ENCODE measurements around the gene HLTF.
"Not testable (repeated sequence)": the region's sequence is repeated elsewhere in the genome, so short reads cannot be mapped to it uniquely, and the experiment has no call there.

HLTF gene

GRCh38 chr3:148992027-148992634 lies 94.2 kb downstream of the HLTF start:
- no peak for TF ChIP-seq LEF1 (IDR thresholded peaks at IDR 0.05; ENCODE audit: borderline replicate concordance)
- TF ChIP-seq ARNT (IDR thresholded peaks at IDR 0.05) = no peak
- TF ChIP-seq L3MBTL2 (conservative IDR thresholded peaks at IDR 0.05) = no peak
- TF ChIP-seq ZNF384 (IDR thresholded peaks at IDR 0.05) = no peak
- no peak for TF ChIP-seq FOXM1 (IDR thresholded peaks at IDR 0.05; ENCODE audit: borderline replicate concordance)
- TF ChIP-seq NFRKB (IDR thresholded peaks at IDR 0.05) = no peak
- no peak for TF ChIP-seq PKNOX1 (IDR thresholded peaks at IDR 0.05)
- TF ChIP-seq FOXK2 (IDR thresholded peaks at IDR 0.05) = no peak
- no peak for TF ChIP-seq BHLHE40 (IDR thresholded peaks at IDR 0.05; ENCODE audit: borderline replicate concordance)
- no peak; the same call in 1 of the 2 replicates for TF ChIP-seq ELF4 (IDR thresholded peaks at IDR 0.05)
- TF ChIP-seq SP1 (IDR thresholded peaks at IDR 0.05) = no peak
- no peak for TF ChIP-seq SUZ12 (IDR thresholded peaks at IDR 0.05)
- no peak for TF ChIP-seq TARDBP (IDR thresholded peaks at IDR 0.05)
- no peak for TF ChIP-seq FOXA1 (IDR thresholded peaks at IDR 0.05)
- TF ChIP-seq HDGF (IDR thresholded peaks at IDR 0.05; ENCODE audit: borderline replicate concordance) = no peak
- TF ChIP-seq CTBP1 (IDR thresholded peaks at IDR 0.05; ENCODE audit: borderline replicate concordance) = no peak
- ChIA-PET CTCF (no interaction called here), POLR2A (interaction anchor here (1.0 to 1.1 kb wide), 2 partner anchors 18 to 26 kb away, joined by 3 to 4 read pairs; no protein-coding TSS in a partner anchor)
- DNase-seq (ENCODE audit: extremely low spot score) = peak; percentile 50

- DNase-seq (ENCODE audit: extremely low spot score) = peak; percentile 87
- TF ChIP-seq NFRKB (IDR thresholded peaks at IDR 0.05) = no peak
- TF ChIP-seq CTBP1 (IDR thresholded peaks at IDR 0.05; ENCODE audit: borderline replicate concordance) = peak; percentile 31; the same call in 1 of the 2 replicates
- ChIA-PET CTCF (no interaction called here), POLR2A (interaction anchor here (1.1 kb wide), 1 partner anchor 18 kb away, joined by 3 read pairs; no protein-coding TSS in a partner anchor)
Measured at GRCh38 chr3:148991219-148992026, 94.9 kb downstream of the HLTF start, which contains the start of gene GYG1. Gene GYG1, plus strand, starts transcription at chr3:148991540. Its CDS starts 101 bp downstream, at chr3:148991641.

GRCh38 chr3:148990236-148990635 lies 96.1 kb downstream of the HLTF start:
- no peak for DNase-seq (ENCODE audit: extremely low spot score)
- TF ChIP-seq LEF1 (IDR thresholded peaks at IDR 0.05; ENCODE audit: borderline replicate concordance) (no peak), FOXA1 (IDR thresholded peaks at IDR 0.05) (no peak), BHLHE40 (IDR thresholded peaks at IDR 0.05; ENCODE audit: borderline replicate concordance) (no peak), CTBP1 (IDR thresholded peaks at IDR 0.05; ENCODE audit: borderline replicate concordance) (no peak), FOXK2 (IDR thresholded peaks at IDR 0.05) (no peak), ELF4 (IDR thresholded peaks at IDR 0.05) (no peak), PKNOX1 (IDR thresholded peaks at IDR 0.05) (no peak), NFRKB (IDR thresholded peaks at IDR 0.05) (no peak), SUZ12 (IDR thresholded peaks at IDR 0.05) (no peak), FOXM1 (IDR thresholded peaks at IDR 0.05; ENCODE audit: borderline replicate concordance) (no peak), ARNT (IDR thresholded peaks at IDR 0.05) (no peak), L3MBTL2 (conservative IDR thresholded peaks at IDR 0.05) (no peak), TARDBP (IDR thresholded peaks at IDR 0.05) (no peak), SP1 (IDR thresholded peaks at IDR 0.05) (no peak), ZNF384 (IDR thresholded peaks at IDR 0.05) (no peak)
- POLR2A ChIA-PET = interaction anchor here (1.2 kb wide), 1 partner anchor 34 kb away, joined by 4 read pairs; no protein-coding TSS in a partner anchor
- CTCF ChIA-PET = interaction anchor here (0.6 kb wide), 1 partner anchor 36 kb away, joined by 3 read pairs; no protein-coding TSS in a partner anchor

GRCh38 chr3:148987551-148987950 lies 98.8 kb downstream of the HLTF start:
- DNase-seq (ENCODE audit: extremely low spot score); POLR2A ChIA-PET; CTCF ChIA-PET: not testable (repeated sequence)

GRCh38 chr3:148981273-148981672 lies 105.1 kb downstream of the HLTF start:
- ChIA-PET POLR2A (no interaction called here), CTCF (no interaction called here)
- TF ChIP-seq ZNF384 (IDR thresholded peaks at IDR 0.05) = no peak
- no peak for TF ChIP-seq ELF4 (IDR thresholded peaks at IDR 0.05)
- no peak for TF ChIP-seq NFRKB (IDR thresholded peaks at IDR 0.05)
- TF ChIP-seq FOXA1 (IDR thresholded peaks at IDR 0.05) = no peak
- no peak for TF ChIP-seq ARNT (IDR thresholded peaks at IDR 0.05)
- no peak for TF ChIP-seq BHLHE40 (IDR thresholded peaks at IDR 0.05; ENCODE audit: borderline replicate concordance)
- TF ChIP-seq FOXK2 (IDR thresholded peaks at IDR 0.05) = no peak
- no peak for TF ChIP-seq PKNOX1 (IDR thresholded peaks at IDR 0.05)
- no peak for TF ChIP-seq CTBP1 (IDR thresholded peaks at IDR 0.05; ENCODE audit: borderline replicate concordance)
- no peak for TF ChIP-seq LEF1 (IDR thresholded peaks at IDR 0.05; ENCODE audit: borderline replicate concordance)
- no peak for TF ChIP-seq SUZ12 (IDR thresholded peaks at IDR 0.05)
- TF ChIP-seq FOXM1 (IDR thresholded peaks at IDR 0.05; ENCODE audit: borderline replicate concordance) = no peak
- no peak for TF ChIP-seq SP1 (IDR thresholded peaks at IDR 0.05)
- DNase-seq (ENCODE audit: extremely low spot score) = no peak
